Skin epidermis (tissue), 12 donors: Measurements from ENCODE around the gene CHAF1B.
A peak's percentile ranks its signal among the peaks of the same experiment; 100 is the strongest.
"Not testable (repeated sequence)": the region's sequence is repeated elsewhere in the genome, so short reads cannot be mapped to it uniquely, and the experiment has no call there.

Experiments
- H3K27ac ChIP-seq, 21 experiments: fragments of 200-600 bp; sonication (generic) in 11 of 21; one replicate each; pipeline ENCODE4 v1.5.0; 2020; ENCODE audit warnings: mild to moderate bottlenecking in 3 of 21, inconsistent platforms in 2 of 21, moderate library complexity in 2 of 21
- H3K4me3 ChIP-seq, 7 experiments: fragments of 200-600 bp; sonication (generic) in 2 of 7; one replicate each; pipeline ENCODE4 v1.5.0; 2020; ENCODE audit warnings: inconsistent platforms in 2 of 7, mild to moderate bottlenecking in 2 of 7, moderate library complexity in 1 of 7

CHAF1B gene

GRCh38 chr21:36386031-36386642, 945 bp downstream of the CHAF1B start:
- peak overlapping the region in 9 of 21 experiments; percentile 31 to 90 (median 73) for H3K27ac ChIP-seq
- H3K4me3 ChIP-seq = peak overlapping the region; percentile 49 to 87 (median 73)

- Histone ChIP-seq H3K27ac (no peak overlapping the region), H3K4me3 (no peak overlapping the region)
Observed at GRCh38 chr21:36388096-36388495, 2.9 kb downstream of the CHAF1B start.

GRCh38 chr21:36388835-36389234, 3.6 kb downstream of the CHAF1B start:
- Histone ChIP-seq H3K4me3 (no peak overlapping the region), H3K27ac (no peak overlapping the region)

- not testable (repeated sequence) for H3K27ac ChIP-seq, H3K4me3 ChIP-seq
Observed at GRCh38 chr21:36391649-36392048, 6.5 kb downstream of the CHAF1B start.

- no peak overlapping the region for H3K27ac ChIP-seq
Observed at GRCh38 chr21:36395353-36396111, 10.3 kb downstream of the CHAF1B start.

GRCh38 chr21:36396325-36396724, 11.1 kb downstream of the CHAF1B start:
- Histone ChIP-seq H3K27ac (no peak overlapping the region), H3K4me3 (no peak overlapping the region)

More at GRCh38 chr21:36395353-36396111, 10.3 kb downstream of the CHAF1B start:
- H3K4me3 ChIP-seq = no peak overlapping the region

GRCh38 chr21:36396971-36397370, 11.8 kb downstream of the CHAF1B start:
- H3K4me3 ChIP-seq = no peak overlapping the region
- no peak overlapping the region for H3K27ac ChIP-seq

GRCh38 chr21:36397606-36398005, 12.4 kb downstream of the CHAF1B start:
- H3K4me3 ChIP-seq = no peak overlapping the region
- no peak overlapping the region for H3K27ac ChIP-seq

- not testable (repeated sequence) for H3K27ac ChIP-seq, H3K4me3 ChIP-seq
Observed at GRCh38 chr21:36399736-36400135, 14.5 kb downstream of the CHAF1B start.

GRCh38 chr21:36400719-36401118, 15.5 kb downstream of the CHAF1B start:
- H3K27ac ChIP-seq = no peak overlapping the region
- H3K4me3 ChIP-seq = no peak overlapping the region

GRCh38 chr21:36402339-36402738, 17.1 kb downstream of the CHAF1B start:
- Histone ChIP-seq H3K27ac (no peak overlapping the region), H3K4me3 (no peak overlapping the region)

GRCh38 chr21:36403713-36404112, 18.5 kb downstream of the CHAF1B start:
- no peak overlapping the region for H3K27ac ChIP-seq

GRCh38 chr21:36408568-36408967, 23.4 kb downstream of the CHAF1B start:
- Histone ChIP-seq H3K4me3 (no peak overlapping the region), H3K27ac (no peak overlapping the region)

More at GRCh38 chr21:36403713-36404112, 18.5 kb downstream of the CHAF1B start:
- no peak overlapping the region for H3K4me3 ChIP-seq

- Histone ChIP-seq H3K4me3 (no peak overlapping the region), H3K27ac (no peak overlapping the region)
Observed at GRCh38 chr21:36411301-36411700, 26.1 kb downstream of the CHAF1B start.

- no peak overlapping the region for H3K27ac ChIP-seq
- no peak overlapping the region for H3K4me3 ChIP-seq
Observed at GRCh38 chr21:36412916-36413315, 27.7 kb downstream of the CHAF1B start.

- no peak overlapping the region for H3K27ac ChIP-seq
Observed at GRCh38 chr21:36415375-36415774, 30.2 kb downstream of the CHAF1B start.

GRCh38 chr21:36419241-36419640, 34.0 kb downstream of the CHAF1B start:
- Histone ChIP-seq H3K27ac (no peak overlapping the region), H3K4me3 (no peak overlapping the region)

More at GRCh38 chr21:36415375-36415774, 30.2 kb downstream of the CHAF1B start:
- H3K4me3 ChIP-seq = no peak overlapping the region

GRCh38 chr21:36419996-36420395, 34.8 kb downstream of the CHAF1B start:
- H3K4me3 ChIP-seq = no peak overlapping the region

GRCh38 chr21:36420571-36421339, 35.6 kb downstream of the CHAF1B start:
- H3K27ac ChIP-seq = no peak overlapping the region
- no peak overlapping the region for H3K4me3 ChIP-seq

More at GRCh38 chr21:36419996-36420395, 34.8 kb downstream of the CHAF1B start:
- no peak overlapping the region for H3K27ac ChIP-seq

GRCh38 chr21:36422279-36423098, 37.3 kb downstream of the CHAF1B start:
- no peak overlapping the region for H3K27ac ChIP-seq
- H3K4me3 ChIP-seq = no peak overlapping the region
